ENCODE results near the gene DTNB.
"Not testable (repeated sequence)": the region's sequence is repeated elsewhere in the genome, so short reads cannot be mapped to it uniquely, and the experiment has no call there.

The DTNB gene

DNA sequence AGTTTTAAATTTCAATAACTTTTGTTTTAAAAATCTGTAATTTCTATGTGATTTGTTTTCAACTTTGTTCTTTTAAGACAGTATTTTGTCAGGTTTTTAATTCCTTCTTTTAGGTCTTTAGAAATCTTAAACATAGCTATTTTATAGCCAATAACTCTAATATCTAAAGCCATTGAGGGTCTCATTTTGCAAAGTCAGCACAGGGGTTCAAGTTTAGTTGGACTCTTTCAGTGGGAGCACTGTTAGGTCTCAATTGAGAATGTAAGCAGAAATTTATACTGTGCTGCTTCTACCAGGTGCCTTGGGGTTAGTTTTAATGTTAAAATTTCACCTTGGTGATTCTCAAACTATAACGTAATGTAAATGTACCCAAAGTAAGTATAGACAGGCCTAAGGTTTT lies 226.4 kb downstream of the DTNB start:
- DNase-seq, result no peak

DNA sequence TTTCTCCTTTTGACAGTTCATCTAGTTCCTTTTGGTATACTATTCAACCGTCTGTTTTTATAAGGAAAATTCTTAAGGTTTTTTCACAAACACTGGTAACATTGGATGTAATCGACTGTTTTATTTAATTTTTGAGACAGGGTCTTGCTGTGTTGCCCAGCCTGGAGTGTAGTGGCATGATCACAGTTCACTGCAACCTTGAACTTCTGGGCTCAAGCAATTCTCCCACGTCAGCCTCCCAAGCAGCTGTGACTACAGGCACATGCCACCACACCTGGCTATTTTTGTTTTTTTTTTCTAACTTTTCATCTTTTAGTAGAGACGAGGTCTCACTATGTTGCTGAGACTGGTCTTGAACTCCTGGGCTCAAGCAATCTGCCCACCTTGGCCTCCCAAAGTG lies 227.3 kb downstream of the DTNB start:
- DNase-seq, result no peak

DNA sequence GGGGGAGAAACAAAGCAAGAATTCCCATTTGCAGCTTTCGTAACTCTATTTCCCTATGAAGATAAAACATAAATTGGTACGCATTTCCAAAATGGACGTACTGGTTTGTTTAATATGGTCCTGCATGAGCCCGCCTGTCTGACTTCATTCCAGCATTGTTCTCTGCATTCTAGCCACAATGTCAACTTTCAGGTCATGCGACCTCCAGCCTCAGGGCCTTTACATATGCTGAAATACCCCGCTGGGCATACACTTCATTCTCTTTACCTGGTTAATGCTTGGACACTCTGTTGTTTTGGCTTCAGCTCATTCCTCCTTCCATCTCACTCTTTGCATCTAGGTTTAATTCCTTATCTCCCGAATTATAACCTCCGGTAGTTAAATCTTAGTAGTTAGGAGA lies 227.9 kb downstream of the DTNB start:
- no peak for DNase-seq

DNA sequence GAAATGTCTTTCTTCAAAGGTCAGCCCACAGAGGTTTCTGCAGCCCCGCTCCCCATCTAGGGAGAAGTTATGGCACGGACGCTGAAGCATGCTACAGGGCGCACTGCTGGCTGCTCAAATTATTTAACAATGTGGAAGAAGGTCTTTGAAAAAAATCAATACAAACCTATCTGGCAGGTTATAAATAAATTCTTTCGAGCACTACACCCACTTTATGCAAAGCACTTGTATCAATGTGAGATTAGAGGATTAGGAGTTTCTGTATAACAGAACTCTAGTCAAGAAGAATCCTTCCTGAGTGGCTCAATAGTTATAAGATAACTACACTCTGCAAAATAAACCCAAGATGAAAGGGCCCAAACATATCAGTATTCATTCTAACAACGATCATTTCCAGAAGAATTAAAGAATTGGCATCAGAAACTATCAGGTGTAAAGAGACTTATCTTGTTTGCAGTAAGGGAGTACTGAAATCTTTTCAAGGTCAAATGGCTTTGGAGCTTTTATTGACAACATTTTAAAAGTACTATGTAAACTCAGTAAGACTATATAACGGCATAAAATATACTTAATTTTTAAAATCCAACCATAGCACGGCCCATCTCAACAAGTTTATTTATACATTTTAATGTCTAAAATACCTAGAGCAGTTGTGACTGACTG lies 228.6 kb downstream of the DTNB start:
- DNase-seq, result no peak

DNA sequence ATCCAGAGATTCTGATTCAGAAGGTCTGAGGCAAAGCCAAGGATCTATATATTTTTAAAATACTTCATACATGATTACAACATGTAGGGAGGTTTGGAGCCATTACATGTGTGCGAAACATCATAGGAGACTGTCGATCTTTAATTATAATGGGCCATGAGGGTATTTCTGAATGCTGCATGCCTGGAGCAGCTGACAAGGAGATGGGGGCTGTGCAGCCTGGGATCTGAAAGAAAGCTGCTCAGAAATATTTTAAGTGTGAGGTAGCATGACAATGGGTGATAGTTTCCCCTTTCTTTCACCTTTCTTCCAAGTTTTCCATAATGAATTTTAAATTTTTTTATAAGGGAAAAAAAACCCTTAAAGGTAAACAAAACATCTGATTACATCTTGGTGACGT lies 229.6 kb downstream of the DTNB start:
- DNase-seq, result no peak

DNA sequence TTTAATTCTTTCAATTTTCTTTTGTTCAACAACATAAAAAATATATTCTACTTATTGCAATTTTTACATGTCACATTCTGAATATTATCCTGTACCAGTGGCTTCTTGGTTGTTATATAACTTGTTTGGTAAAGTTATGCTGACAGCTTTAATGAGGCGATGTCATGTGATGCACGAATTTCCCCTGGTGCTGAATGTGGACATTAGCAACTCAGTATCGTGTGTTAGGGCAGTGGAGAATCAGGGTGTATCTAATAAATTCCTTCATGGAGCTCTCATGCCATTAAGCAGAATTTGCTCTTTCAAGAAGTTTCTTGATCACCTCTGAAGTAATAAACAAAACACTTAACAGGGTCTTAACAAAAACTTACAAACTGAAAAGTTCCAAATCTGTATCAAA lies 232.0 kb downstream of the DTNB start:
- no peak for DNase-seq

DNA sequence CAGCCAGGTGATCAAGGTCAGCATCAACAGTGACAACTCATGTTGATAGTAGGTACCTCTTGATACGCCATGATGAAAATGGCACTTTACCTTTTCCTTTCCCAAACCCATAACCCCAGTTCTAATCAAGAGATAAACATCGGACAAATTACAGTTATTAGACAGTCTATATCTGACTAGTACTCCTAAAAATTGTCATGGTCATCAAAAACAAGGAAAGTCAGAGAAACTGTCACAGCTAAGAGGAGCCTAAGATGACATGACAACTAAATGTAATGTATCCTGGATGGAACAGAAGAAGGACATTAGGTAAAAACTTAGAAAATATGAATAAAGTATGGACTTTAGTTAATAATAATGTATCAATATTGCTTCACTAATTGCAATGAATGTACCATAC lies 234.6 kb downstream of the DTNB start:
- DNase-seq, result no peak

DNA sequence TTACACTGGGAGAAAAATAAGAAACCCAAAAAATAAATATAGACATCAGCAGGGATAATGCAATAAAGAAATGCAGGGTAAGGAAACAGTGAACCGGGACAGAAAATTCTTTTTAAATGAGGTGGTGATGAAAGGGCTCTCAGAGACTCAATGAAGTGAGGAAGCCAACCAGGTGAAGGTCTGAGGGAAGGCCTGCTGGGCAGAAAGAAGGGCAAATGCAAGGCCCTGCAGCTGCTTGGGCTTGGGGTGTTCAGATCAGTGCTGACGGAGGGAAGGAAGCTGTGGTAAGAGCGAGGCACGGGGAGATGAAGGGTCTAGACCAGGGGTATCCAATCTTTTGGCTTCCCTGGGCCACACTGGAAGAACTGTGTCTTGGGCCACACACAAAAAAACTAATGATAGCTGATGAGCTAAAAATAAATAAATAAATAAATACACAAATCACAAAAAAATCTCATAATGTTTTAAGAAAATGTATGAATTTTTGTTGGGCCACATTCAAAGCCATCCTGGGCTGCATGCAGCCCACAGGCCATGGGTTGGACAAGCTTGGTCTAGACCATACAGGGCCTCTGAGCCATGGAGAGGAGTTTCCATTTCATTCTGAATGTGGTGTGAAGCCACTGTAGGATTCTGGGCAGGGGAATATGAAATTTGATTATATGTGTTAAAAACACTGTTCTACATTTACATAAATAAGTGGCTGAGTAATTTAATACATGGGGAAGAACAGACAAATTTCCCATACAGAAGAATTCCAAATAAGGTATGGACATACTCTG lies 235.3 kb downstream of the DTNB start:
- DNase-seq, result no peak

DNA sequence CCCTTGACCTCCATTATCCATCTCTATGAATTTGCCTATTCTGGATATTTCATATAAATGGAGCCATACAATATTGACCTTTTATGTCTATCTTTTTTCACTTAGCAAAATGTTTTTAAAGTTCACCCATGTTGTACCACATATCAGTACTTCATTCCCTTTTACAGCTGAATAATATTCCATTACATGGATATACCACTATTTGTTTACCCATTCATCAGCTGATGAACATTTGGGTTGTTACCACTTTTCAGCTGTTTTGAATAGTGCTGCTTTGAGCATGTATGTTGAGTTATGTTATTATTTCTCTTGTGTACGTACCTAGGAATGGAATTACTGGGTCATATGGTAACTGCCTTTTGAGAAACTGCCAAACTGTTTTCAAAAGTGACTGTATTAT lies 238.0 kb downstream of the DTNB start:
- no peak for DNase-seq

DNA sequence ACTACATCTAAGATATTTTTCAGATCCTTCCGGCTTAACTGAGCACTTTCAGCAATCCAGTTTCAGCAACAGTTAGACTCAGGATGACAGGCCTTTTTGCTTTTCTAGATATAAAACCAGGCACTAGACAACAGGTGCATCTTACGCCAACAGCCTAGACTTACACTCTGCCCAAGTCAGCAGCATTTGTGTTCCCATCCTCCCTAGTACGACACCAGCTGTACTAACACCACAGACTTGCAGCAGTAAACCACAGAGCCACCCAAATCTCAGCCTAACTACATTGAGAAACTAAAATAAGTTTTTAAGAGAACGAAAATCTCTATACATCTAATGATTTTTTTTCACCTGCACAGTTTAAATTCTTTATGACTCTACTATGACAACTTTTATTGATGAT lies 241.8 kb downstream of the DTNB start:
- DNase-seq, result no peak

DNA sequence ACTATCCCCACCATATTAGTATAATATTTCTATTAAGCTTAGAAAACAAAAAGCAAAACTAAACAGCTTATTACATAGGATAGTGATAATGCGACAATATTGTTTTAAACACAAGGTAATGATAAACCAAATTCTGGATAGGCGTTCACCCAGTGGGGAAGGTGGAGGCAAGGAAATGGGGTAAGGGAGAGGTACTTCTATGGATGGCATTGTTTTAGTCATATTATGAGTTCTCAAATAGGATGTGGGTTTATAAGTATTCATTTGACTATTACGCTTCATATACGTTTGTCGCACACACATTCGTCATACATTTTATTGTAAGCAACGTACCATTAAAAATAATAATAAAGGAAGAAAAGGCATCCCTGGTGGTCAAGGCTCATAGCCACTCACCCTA lies 242.8 kb downstream of the DTNB start:
- DNase-seq, result no peak

DNA sequence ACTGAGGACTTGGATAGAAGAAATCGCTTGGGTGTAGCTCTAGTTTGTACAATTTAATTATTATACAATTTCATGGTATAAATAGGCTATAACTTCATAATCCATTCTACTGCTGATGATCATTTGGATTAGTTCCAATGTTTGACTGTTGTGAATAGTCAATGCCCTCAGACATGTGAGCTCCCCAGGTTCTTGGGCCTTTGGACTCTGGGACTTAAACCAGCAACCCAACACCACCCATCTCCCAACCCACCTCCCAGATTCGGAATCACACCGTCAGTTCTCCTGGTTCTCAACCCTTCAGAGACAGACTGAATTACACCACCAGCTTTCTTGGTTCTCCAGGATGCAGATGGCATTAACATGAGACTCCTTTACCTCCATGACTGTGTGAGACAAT lies 247.1 kb downstream of the DTNB start:
- DNase-seq, result no peak

DNA sequence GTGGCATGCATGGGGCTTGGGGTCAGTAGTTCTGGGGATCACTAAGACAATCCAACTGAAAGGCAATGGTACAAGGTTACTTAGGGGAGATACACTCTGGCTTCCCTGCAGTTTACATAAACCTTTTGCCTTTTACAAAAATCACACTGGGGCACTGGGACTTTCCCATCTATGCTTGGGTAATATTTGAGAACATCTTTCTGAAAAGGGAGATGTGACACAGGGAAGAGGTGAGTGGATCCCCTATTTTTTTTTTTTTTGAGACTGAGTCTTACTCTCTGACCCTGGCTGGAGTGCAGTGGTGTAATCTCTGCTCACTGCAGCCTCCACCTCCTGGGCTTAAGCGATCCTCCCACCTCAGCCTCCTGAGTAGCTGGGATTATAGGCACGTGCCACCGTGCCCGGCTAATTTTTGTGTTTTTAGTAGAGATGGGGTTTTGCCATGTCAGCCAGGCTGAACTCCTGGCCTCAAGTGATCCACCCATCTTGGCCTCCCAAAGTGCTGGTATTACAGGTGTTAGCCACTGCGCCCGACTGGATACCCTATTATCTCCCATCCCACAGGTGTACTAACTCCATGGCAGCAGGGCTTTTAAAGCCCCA lies 248.8 kb downstream of the DTNB start:
- no peak for DNase-seq

DNA sequence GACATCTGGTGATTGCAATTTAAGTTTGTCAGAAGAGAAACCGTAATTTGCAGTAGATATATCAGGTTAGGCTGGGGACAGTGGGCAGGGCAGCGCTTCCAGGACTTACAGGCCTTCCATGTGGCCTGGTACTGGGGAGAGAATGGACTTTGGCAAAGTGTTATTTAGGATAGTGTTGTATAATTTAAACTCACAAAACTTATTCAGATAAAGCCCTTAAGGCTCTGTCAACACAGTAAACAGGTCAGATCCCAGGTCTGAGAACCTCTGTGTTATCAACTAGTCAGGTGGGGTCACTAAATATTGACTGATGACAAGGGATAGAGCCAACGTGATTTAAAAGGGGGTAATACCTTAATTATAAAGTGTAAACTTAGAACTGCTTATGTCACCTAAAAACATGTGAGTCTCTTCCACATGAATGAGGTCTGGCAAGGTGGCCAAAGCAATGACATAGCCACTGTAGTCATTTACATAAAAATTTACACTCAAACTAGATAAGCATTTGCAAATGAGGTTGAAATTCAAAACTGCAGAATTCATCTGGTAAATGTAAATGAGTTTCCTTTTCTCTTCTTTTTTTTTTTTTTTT lies 251.5 kb downstream of the DTNB start:
- DNase-seq, result no peak

DNA sequence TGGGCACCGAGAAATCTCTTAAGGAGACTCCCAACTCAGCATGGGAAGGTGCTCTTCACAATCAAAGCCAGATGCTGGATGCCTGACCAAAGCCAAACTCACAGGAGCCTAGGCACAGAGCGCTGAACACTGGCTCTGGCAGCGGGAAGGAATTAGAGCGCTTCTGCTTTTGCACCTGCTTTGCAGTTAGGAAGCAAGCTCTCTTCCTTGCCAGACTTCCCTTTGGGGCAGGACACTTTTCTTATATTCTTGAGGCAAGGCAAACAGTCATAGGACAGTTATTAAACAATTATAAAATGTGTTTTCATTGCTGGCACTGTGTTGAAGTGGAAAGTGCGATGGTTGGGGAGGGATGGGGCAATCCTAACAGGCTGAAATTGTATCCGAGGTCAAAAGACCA lies 252.1 kb downstream of the DTNB start:
- no peak for DNase-seq

DNA sequence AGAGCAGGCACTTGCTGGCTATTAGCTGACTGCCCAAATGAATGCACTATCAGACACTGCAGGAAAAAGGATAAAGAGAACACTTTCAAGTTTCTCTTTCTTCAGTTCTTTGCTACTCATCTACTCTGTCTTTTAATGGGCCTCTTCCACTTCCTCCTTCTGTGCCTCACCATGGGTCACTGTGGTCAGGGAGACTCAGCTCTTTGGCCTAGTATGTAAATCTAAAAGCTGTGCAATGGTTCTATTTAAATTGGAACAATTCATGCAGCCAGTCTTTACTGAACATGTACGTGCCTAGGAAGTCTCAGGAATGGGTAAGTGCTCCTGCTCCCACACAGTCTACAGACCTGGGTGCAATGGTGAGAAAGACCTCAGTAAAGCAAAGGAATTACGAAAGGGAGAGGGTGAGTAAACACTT lies 252.5 kb downstream of the DTNB start:
- no peak for DNase-seq

DNA sequence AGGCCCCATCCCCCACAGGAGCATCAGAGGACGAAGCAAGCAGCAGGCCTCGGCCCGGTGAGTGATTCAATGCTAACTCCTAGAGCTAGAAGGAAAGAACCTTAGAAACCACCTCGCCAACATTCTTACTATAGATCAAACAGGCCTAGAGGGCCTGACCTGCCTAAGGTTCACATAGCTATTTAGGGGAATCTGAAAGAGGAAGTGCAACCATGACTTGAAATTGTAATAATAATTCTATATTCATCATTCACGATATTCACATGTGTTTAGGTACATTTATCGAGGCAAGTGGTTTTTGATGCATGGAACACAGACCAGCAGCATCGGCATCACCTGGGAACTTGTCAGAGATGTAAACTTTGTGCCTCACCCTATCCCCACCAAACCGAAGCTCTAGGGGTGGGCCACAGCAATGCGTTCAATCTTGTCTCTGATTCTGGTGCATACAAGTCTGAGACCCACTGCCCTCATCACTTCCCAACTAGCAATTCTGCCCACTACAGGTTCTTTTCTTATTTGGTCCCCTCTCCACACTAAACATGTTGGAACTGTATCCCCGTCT lies 253.6 kb downstream of the DTNB start:
- DNase-seq, result no peak

DNA sequence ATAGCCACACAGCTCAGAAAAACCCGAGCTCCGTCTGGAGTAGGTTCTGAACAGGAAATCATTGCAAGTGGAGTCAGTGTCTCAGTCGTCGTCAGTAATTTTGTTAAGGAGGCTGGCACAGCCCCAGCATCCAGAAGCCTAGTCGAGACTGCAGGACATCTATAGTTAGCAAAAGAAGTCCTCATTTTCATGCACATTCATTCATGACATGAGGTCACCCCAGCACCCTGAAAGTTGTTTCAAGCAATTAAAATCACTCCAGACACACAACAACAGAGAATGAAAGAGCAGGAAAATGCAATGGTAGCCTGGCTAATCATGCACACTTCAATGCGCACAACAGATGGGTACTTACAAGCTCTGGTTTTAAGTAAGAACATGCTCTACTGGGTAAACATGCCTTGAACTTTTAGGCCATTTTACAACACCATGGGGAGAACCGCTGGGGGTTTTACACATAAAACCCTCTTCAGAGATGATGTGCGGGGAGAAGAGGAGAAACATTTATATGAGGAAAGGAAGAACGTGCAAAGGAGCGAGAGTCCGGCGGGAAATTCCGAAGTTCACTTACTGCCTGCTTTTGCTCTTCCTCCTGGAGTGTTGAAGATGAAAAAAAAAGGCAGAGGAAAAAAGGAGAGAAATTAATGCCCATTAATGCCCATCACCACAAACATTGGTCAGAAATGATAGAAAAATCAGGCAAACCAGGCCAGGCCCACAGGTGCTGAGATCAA lies 254.3 kb downstream of the DTNB start:
- DNase-seq, result no peak

DNA sequence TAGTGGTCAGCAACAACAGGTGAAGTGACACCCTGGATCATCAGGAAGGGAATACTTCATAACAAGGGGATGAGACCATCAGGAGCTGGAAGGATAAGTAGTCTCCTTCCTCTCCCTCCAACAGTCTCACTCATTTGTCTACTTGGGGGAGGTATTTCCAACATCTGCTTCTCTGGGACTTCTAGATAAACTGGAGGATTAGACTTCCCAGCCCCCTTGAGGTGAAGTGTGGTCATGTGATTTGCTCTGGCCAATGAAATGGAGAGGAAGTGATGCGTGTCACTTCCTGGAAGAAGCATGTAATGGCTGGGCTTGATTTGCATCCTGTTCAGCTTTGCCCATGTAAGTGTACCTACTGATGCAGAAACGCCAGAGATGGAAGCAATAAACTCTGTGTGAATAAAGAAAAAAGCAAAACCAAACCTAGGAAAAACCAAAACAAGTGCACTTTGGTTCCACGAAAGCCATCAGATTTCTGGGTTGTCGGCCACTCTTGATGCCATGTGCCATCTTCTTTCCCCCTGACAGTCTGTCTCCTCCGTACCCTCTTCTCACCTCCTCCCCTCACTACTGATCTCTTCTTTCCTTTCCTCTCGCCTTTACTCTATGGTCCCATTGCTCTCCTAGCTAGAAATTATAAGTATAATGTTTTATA lies 255.5 kb downstream of the DTNB start:
- DNase-seq, result no peak

DNA sequence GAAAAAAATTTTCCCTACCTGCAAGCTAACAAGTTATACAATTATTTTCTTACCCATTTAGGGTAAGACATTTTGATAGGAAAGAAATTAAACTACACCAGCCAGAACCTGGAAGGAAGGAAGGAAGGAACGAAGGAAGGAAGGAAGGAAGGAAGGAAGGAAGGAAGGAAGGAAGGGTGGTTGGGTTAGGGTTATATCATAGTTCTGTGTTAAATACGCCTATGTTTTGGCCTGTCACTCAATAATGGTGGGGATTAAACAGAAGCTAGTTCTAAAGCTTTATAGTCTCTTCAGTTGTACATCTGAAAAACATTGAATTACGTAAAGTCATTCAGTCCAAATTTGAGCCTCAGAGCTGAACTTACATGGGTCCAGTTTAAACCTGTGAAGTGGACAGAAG lies 256.7 kb downstream of the DTNB start:
- DNase-seq, result no peak

DNA sequence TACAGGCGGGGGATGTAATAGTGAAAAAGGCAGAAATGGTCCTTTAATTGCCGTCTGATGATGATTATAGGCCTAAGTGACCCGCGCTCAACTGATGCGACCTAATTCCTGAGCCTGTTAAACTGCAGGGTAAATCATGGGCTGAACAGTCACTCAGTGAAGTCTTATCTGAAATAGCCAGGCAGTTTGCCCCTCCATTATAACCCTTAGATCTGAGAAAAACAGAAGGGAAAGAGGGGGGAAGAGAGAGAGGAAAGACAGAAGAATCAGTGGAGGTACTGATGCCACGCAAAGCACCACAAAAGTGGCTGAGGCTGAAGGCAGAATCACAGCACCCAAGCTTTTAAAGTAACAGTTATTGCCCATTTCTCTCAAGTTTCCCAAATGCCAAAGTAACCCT lies 258.6 kb downstream of the DTNB start:
- DNase-seq, result no peak

DNA sequence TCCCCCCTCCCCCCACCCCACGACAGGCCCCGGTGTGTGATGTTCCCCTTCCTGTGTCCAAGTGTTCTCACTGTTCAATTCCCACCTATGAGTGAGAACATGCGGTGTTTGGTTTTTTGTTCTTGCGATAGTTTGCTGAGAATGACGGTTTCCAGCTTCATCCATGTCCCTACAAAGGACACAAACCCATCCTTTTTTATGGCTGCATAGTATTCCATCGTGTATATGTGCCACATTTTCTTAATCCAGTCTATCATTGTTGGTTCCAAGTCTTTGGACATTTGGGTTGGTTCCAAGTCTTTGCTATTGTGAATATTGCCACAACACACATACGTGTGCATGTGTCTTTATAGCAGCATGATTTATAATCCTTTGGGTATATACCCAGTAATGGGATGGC lies 260.0 kb downstream of the DTNB start:
- not testable (repeated sequence) for DNase-seq
